ENCODE measurements around the gene SPRR2B. TPM values are rescaled to one million over a fixed set of nuclear protein-coding genes. Genes with fewer than 3 reads are reported as not detected.

Gene SPRR2B
- total RNA-seq, result not detected in 2 replicates

DNA sequence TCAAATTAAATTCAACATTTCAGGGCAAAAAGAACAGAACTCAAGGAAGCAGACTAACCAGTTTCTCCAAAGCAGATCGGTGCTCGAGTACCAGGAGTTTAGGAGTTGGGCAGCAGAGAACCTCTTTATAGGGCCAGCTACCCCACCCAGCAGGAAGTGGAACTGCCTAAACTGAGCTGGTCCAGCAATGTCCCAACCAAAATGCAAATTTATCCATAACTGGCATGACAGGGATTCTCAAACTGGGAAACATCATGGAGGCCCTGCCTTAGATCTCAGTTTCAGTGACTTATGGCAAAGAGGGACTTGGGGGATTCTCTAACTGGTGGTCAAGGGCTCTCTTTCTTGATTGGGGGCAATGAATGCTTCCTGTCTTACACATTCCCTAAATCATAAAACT lies at the start of gene SPRR2B:
SPRR2B (minus strand) TSS at position 101 of the 400 bp plus-strand sequence. CDS start 772 bp downstream, outside the sequence.

DNA sequence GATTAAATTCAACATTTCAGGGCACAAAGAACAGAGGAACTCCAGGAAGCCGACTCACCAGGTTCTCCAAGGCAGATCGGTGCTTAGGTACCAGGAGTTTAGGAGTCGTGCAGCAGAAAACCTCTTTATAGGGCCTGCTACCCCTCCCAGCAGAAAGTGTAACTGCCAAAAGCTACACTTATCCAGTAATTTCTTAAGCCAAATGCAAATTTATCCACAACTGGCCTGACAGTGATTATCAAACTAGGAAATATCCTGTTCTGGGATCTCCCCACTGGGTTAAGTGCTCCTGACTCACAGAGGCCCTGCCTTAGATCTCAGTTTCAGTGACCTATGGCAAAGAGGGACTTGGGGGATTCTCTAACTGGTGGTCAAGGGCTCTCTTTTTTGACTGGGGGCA lies 42.0 kb upstream of the SPRR2B start, which contains the start of gene SPRR2F:
SPRR2F (minus strand) TSS at position 101 of the 400 bp plus-strand sequence. CDS start 783 bp downstream, outside the sequence.

GRCh38 chr1:153094426-153094825 lies 23.0 kb upstream of the SPRR2B start, which contains the start of gene SPRR2E:
Gene SPRR2E, minus strand, starts transcription at chr1:153094526. Its CDS starts 775 bp downstream, at chr1:153093751.

GRCh38 chr1:153057375-153057774 lies 14.0 kb downstream of the SPRR2B start, which contains the start of gene SPRR2A:
Gene SPRR2A, minus strand, starts transcription at chr1:153057512. Its CDS starts 777 bp downstream, at chr1:153056735.

DNA sequence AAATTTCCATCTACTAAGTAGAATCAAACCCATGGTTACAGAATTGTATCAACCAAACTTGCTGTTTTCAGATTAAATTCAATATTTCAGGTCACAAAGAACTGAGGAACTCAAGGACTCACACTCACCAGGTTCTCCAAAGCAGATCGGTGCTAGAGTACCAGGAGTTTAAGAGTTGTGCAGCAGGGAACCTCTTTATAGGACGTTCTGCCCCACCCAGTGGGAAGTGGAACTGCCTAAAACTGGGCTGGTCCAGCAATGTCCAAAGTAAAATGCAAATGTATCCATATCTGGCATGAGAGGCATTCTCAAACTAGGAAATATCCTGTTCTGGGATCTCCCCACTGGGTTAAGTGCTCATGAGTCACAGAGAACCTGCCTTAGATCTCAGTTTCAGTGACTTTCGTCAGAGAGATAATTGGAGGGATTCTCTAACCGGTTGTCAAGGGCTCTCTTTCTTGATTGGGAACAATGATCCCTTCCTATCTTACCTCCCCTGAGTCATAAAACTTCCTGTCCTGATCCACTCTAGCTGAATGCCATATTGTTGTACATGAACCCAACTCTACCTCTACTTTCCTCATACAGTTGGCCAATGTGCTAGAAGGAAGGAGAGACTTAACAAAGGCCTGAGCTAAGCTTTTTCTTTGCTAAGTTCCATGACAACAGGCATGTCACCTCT lies 30.3 kb downstream of the SPRR2B start, which contains the start of gene SPRR2D:
SPRR2D (minus strand) TSS at position 171 of the 682 bp plus-strand sequence. CDS start 774 bp downstream, outside the sequence.

DNA sequence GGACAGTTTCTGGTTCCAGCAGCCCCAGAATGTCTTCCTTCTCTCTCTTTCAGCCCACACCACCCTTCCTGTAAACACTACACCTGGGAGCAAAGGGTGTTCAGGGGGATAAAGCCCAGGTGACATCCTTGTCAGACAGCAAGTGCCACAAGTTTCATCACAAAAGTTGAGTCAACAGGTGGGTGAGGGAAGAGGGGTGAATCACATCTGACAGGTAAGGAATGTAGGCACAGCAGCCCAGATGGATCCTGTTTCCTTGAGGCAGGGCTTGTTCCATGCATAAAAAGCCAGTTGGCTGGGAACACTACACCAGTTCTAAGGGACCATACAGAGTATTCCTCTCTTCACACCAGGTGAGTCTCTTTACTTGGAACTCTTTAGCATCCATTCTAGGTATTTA lies 40.5 kb downstream of the SPRR2B start, which contains the start of gene SPRR1B:
SPRR1B (plus strand) TSS at position 309 of the 400 bp plus-strand sequence. CDS start 1,143 bp downstream, outside the sequence.

Other genes starting within 250 kb of the SPRR2B start
- gene LCE1A, start 244.1 kb downstream of the SPRR2B start, total RNA-seq, result not detected in 2 replicates
- gene LCE6A, start 228.8 kb downstream of the SPRR2B start, total RNA-seq, result not detected in 2 replicates
- gene LCE7A, start 211.6 kb downstream of the SPRR2B start, total RNA-seq, result not detected in 2 replicates
- gene SMCP, start 193.3 kb downstream of the SPRR2B start, total RNA-seq, result not detected in 2 replicates
- not detected in 2 replicates for gene IVL, start 163.1 kb downstream of the SPRR2B start, total RNA-seq
- not detected in 2 replicates for gene SPRR5, start 124.4 kb downstream of the SPRR2B start, total RNA-seq
- gene SPRR4, start 101.0 kb downstream of the SPRR2B start, total RNA-seq, result not detected in 2 replicates
- gene SPRR1A, start 87.5 kb downstream of the SPRR2B start, total RNA-seq, result not detected in 2 replicates
- gene SPRR3, start 69.9 kb downstream of the SPRR2B start, total RNA-seq, result not detected in 2 replicates
- not detected in 2 replicates for gene SPRR1B, start 40.4 kb downstream of the SPRR2B start, total RNA-seq
- not detected in 2 replicates for gene SPRR2D, start 30.5 kb downstream of the SPRR2B start, total RNA-seq
- gene SPRR2A, start 14.1 kb downstream of the SPRR2B start, total RNA-seq, result not detected in 2 replicates
- gene SPRR2E, start 22.9 kb upstream of the SPRR2B start, total RNA-seq, result not detected in 2 replicates
- not detected in 2 replicates for gene SPRR2F, start 41.9 kb upstream of the SPRR2B start, total RNA-seq
- gene SPRR2G, start 79.3 kb upstream of the SPRR2B start, total RNA-seq, result not detected in 2 replicates
- not detected in 2 replicates for gene LELP1, start 131.8 kb upstream of the SPRR2B start, total RNA-seq
- gene PRR9, start 146.0 kb upstream of the SPRR2B start, total RNA-seq, result not detected in 2 replicates
- gene LORICRIN, start 188.1 kb upstream of the SPRR2B start, total RNA-seq, result not detected in 2 replicates
- not detected in 2 replicates for gene PGLYRP3, start 241.3 kb upstream of the SPRR2B start, total RNA-seq

Data from mesangial cell (primary cell).